B cell (primary cell): ENCODE results near the gene PACRG. TPM values are rescaled to one million over a fixed set of nuclear protein-coding genes. Genes with fewer than 3 reads are reported as not detected.

ENCODE experiments used
- ATAC-seq: fragments of 200-7000 bp; cut with Tn5 transposase; one replicate; pipeline ENCODE4 v1.10.0; 2021; ENCODE audit warnings: low read depth, mild to moderate bottlenecking, moderate number of reproducible peaks, moderate library complexity
- CTCF ChIA-PET: fragments of 350-600 bp; sonication (Branson Sonifier 250); formaldehyde crosslinking; loops from one replicate; lab custom pipeline; 2021; ENCODE audit warnings: antibody characterized with exemption, inconsistent platforms; lab: Charles Lee
- POLR2A ChIA-PET: fragments of 350-600 bp; sonication (Branson Sonifier 250); formaldehyde crosslinking; loops from one replicate; lab custom pipeline; 2021; ENCODE audit warnings: antibody characterized with exemption; lab: Charles Lee
- DNase-seq: peaks from one replicate; pipeline ENCODE4 v3.0.0; 2013
- H2AFZ ChIP-seq: 2 replicates; pipeline ENCODE4 v1.6.1; 2012; ENCODE audit warnings: mild to moderate bottlenecking, low read depth, low read length; ENCODE audit not compliant: insufficient read depth, poor library complexity, severe bottlenecking
- H3K27ac ChIP-seq, 2 donors: 1 replicate in 1 of 2; 2 replicates in 1 of 2; pipeline ENCODE4 v1.5.1; 2012 to 2013; ENCODE audit warnings: low read length in 2 of 2, mild to moderate bottlenecking in 2 of 2, moderate library complexity in 1 of 2
- H3K27me3 ChIP-seq, 4 experiments: fragments of 200-600 bp in 1 of 4; sonication (generic) in 1 of 4; replicated peaks in 1 of 4; 1 replicate in 2 of 4; 2 replicates in 2 of 4; pipeline versions ENCODE4 v1.6.1 to v1.7.0; 2013 to 2016; ENCODE audit warnings: low read length in 3 of 4, mild to moderate bottlenecking in 2 of 4, mixed read lengths in 1 of 4, moderate library complexity in 1 of 4; ENCODE audit not compliant: insufficient read depth in 4 of 4, control insufficient read depth in 3 of 4; ENCODE audit errors: control extremely low read depth in 1 of 4
- H3K36me3 ChIP-seq, 2 experiments: replicated peaks in 1 of 2; 1 replicate in 1 of 2; 2 replicates in 1 of 2; pipeline versions ENCODE4 v1.6.1 to v1.7.1; 2013; ENCODE audit warnings: low read length in 1 of 2; ENCODE audit not compliant: insufficient read depth in 2 of 2, control insufficient read depth in 1 of 2; ENCODE audit errors: control extremely low read depth in 1 of 2, extremely low read depth in 1 of 2
- H3K4me1 ChIP-seq, 2 donors: fragments of 200-600 bp in 1 of 2; sonication (generic) in 1 of 2; 1 replicate in 1 of 2; 2 replicates in 1 of 2; pipeline versions ENCODE4 v1.5.1 to v1.6.1; 2013 to 2017; ENCODE audit warnings: low read length in 2 of 2; ENCODE audit not compliant: control insufficient read depth in 2 of 2, insufficient read depth in 2 of 2
- H3K4me2 ChIP-seq: replicated peaks from 2 replicates; pipeline ENCODE3; 2012; ENCODE audit warnings: mild to moderate bottlenecking, low read depth, low read length; ENCODE audit not compliant: poor library complexity, severe bottlenecking
- H3K4me3 ChIP-seq, 5 experiments: fragments of 200-600 bp in 1 of 5; sonication (generic) in 1 of 5; 1 replicate in 3 of 5; 2 replicates in 2 of 5; pipeline versions ENCODE4 v1.5.1 to v1.7.0; 2011 to 2016; ENCODE audit warnings: low read length in 4 of 5, mild to moderate bottlenecking in 4 of 5, low read depth in 2 of 5, control low read depth in 1 of 5, moderate library complexity in 1 of 5; ENCODE audit not compliant: insufficient read depth in 1 of 5; ENCODE audit errors: control extremely low read depth in 1 of 5, extremely low read depth in 1 of 5
- H3K79me2 ChIP-seq: fragments of 200-600 bp; sonication (generic); one replicate; pipeline ENCODE4 v1.6.0; 2016; ENCODE audit warnings: low read length; ENCODE audit not compliant: control insufficient read depth, insufficient read depth
- H3K9ac ChIP-seq: fragments of 200-600 bp; sonication (generic); 2 replicates; pipeline ENCODE4 v1.6.1; 2017; ENCODE audit warnings: mild to moderate bottlenecking, low read length, moderate library complexity
- H3K9me3 ChIP-seq, 3 donors: one replicate each; pipeline versions ENCODE4 v1.6.1 to v1.7.1; 2013; ENCODE audit warnings: low read length in 2 of 3; ENCODE audit not compliant: control insufficient read depth in 2 of 3, insufficient read depth in 1 of 3; ENCODE audit errors: control extremely low read depth in 1 of 3
- H4K20me1 ChIP-seq: 2 replicates; pipeline ENCODE4 v1.6.0; 2012; ENCODE audit warnings: mild to moderate bottlenecking, low read length; ENCODE audit not compliant: insufficient read depth, control insufficient read depth, poor library complexity, severe bottlenecking
- H3K27ac Mint-ChIP-seq: one replicate; pipeline ENCODE4 v1.8.0; 2021; ENCODE audit warnings: mixed read lengths
- H3K27me3 Mint-ChIP-seq: one replicate; pipeline ENCODE4 v1.8.0; 2021; ENCODE audit warnings: mixed read lengths
- H3K4me1 Mint-ChIP-seq: one replicate; pipeline ENCODE4 v1.8.0; 2021; ENCODE audit warnings: mixed read lengths
- H3K4me3 Mint-ChIP-seq: one replicate; pipeline ENCODE4 v1.8.0; 2021; ENCODE audit warnings: mixed read lengths
- H3K9me3 Mint-ChIP-seq: one replicate; pipeline ENCODE4 v1.8.0; 2022; ENCODE audit warnings: mixed read lengths; ENCODE audit not compliant: insufficient read depth
- CTCF ChIP-seq: fragments of 200-600 bp; IDR thresholded peaks from one replicate; pipeline ENCODE4 v1.8.0; 2022; ENCODE audit warnings: antibody characterized with exemption, mild to moderate bottlenecking
- EZH2 ChIP-seq: IDR thresholded peaks from 2 replicates; pipeline ENCODE4 v1.6.1; 2012; ENCODE audit warnings: borderline replicate concordance, low read depth, mild to moderate bottlenecking, moderate library complexity, low read length; ENCODE audit not compliant: insufficient read depth, poor library complexity, severe bottlenecking
- WGBS: methylation state at CpG from one replicate; pipeline ENCODE4 v1.1.5; 2013; ENCODE audit warnings: missing lambda C conversion rate; ENCODE audit not compliant: insufficient coverage; 5-methylcytosine and 5-hydroxymethylcytosine counted together
- intact Hi-C: fragments of 100-400 bp; cut with micrococcal nuclease; formaldehyde crosslinking; loops from one replicate; pipeline ENCODE4 v1.10.0; 2022
- polyA plus RNA-seq: library from polyadenylated mRNA; depleted of rRNA; stranded (reverse); fragments of >200 nt; gene quantifications from 2 replicates; pipeline ENCODE4 v1.2.3, GENCODE V29; 2012
- total RNA-seq, 2 donors: library from RNA; stranded (reverse); fragments of 120-200 nt in 1 of 2; gene quantifications; 1 replicate in 1 of 2; 2 replicates in 1 of 2; pipeline versions ENCODE4 v1.2.3 to v1.2.4, GENCODE V29; 2013 to 2022

The PACRG gene
- total and polyA plus RNA-seq, 2 donors (not counting 1 experiment from before 2014, with no cell fraction given) = not detected

- no peaks in the 10 kb centered on the region for H3K9me3 ChIP-seq
- no peak overlapping the region for H3K4me2 ChIP-seq
- Mint-ChIP-seq H3K4me1 (no peaks in the 10 kb centered on the region), H3K9me3 (no peaks in the 10 kb centered on the region), H3K27me3 (peaks cover 9% of the 10 kb centered on the region), H3K27ac (no peak overlapping the region), H3K4me3 (no peak overlapping the region)
- no peak for DNase-seq
- H4K20me1 ChIP-seq = no peaks in the 10 kb centered on the region
- no peak for ATAC-seq
- ChIA-PET POLR2A (no interaction called here), CTCF (no interaction called here)
- no peaks in the 10 kb centered on the region for H3K36me3 ChIP-seq
- H3K4me3 ChIP-seq = no peak overlapping the region
- no CpG with 5 or more reads among the region's 8 CpGs for WGBS
- H3K9ac ChIP-seq = no peak overlapping the region
- no peak overlapping the region for H3K27ac ChIP-seq
- intact Hi-C loops = no loop called here
- H2AFZ ChIP-seq = no peak overlapping the region
- no peaks in the 10 kb centered on the region for H3K4me1 ChIP-seq
- no peak for TF ChIP-seq CTCF
- TF ChIP-seq EZH2 = no peak
- H3K79me2 ChIP-seq = no peaks in the 10 kb centered on the region
- H3K27me3 ChIP-seq = no peaks in the 10 kb centered on the region
Measured at GRCh38 chr6:163287626-163288025, 559.9 kb downstream of the PACRG start.

- H3K27me3 Mint-ChIP-seq = peaks cover 9% of the 10 kb centered on the region
- WGBS = 100% methylated on average over 8 of the region's 8 CpGs
- H3K36me3 ChIP-seq = no peaks in the 10 kb centered on the region
- no peak overlapping the region for H2AFZ ChIP-seq
- no peaks in the 10 kb centered on the region for H3K4me1 Mint-ChIP-seq
- no peak overlapping the region for H3K4me2 ChIP-seq
- no peak overlapping the region for H3K27ac ChIP-seq
- no peaks in the 10 kb centered on the region for H3K9me3 Mint-ChIP-seq
- DNase-seq (no peak), ATAC-seq (no peak)
- H3K27ac Mint-ChIP-seq = no peak overlapping the region
- no peak overlapping the region for H3K9ac ChIP-seq
- no peaks in the 10 kb centered on the region for H3K9me3 ChIP-seq
- H3K27me3 ChIP-seq = no peaks in the 10 kb centered on the region
- no peaks in the 10 kb centered on the region for H3K4me1 ChIP-seq
- H3K4me3 Mint-ChIP-seq = no peak overlapping the region
- POLR2A ChIA-PET = no interaction called here
- H3K79me2 ChIP-seq = no peaks in the 10 kb centered on the region
- intact Hi-C loops = no loop called here
- CTCF ChIA-PET = no interaction called here
- H4K20me1 ChIP-seq = no peaks in the 10 kb centered on the region
- no peak for TF ChIP-seq EZH2
- no peak for TF ChIP-seq CTCF
- no peak overlapping the region for H3K4me3 ChIP-seq
Measured at GRCh38 chr6:163288066-163288465, 560.3 kb downstream of the PACRG start.
